ENCODE results near the gene MCRIP1.

Gene MCRIP1

GRCh38 chr17:81802856-81803643, 30.0 kb downstream of the MCRIP1 start:
- DNase-seq, result no peak

DNA sequence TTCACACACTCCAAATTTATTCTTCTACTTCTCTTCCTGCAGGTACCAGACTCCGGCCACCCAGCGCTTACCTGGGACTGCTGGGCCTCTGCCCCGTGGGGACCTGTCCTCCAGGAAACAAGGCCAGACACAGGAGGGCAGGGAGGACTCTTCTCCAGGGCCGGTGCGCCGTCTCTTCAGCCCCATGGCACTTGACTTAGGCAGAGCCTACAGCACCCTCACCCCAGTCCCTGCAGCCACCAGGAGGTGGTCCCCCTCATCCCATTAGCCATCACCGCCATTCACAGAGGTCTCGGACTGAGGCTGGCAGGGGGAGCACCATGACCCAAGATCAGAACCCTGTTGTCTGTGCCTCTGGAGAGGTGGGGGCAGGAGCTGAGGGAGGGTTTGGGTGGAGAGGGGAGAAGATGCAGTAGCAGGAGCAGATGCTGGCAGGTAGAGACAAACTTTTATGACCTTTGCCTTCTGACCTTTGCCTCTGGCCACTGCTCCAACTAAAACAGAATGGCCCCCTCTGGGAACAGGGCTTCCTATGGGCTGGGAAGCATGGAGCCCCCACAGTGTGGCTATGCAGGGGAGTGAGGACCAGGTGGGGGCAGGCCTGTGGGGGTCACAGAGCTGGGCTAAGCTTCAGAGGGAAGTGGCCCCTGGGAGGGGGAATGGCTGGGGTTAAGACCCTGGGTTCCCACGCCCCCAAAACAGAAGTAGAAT, 30.9 kb downstream of the MCRIP1 start:
- no peak for DNase-seq

- DNase-seq, result no peak
These were observed 31.8 kb downstream of the MCRIP1 start for GRCh38 chr17:81801327-81801726.

- no peak for DNase-seq
These were observed 38.6 kb downstream of the MCRIP1 start for GRCh38 chr17:81794509-81794908.

DNA sequence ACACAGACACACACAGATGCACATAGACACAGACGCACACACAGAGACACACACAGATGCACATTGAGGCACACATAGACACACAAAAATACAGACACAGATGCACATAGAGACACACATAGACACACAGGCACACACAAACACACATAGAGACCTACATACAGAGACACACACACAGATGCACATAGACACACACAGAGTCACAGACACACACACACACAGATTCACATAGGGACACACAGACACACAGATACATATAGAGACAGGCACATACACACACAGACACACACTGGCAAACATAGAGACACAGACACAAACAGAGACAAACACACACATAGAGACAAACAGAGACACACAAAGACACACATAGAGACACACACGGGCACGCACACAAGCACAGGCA, 39.0 kb downstream of the MCRIP1 start:
- no peak for DNase-seq

GRCh38 chr17:81792675-81793615, 40.1 kb downstream of the MCRIP1 start:
- no peak for DNase-seq
